ENCODE data around the gene WNT5B.

- TF ChIP-seq GATA1 (IDR thresholded peaks at IDR 0.05; ENCODE audit: low read depth, low read length) = no peak
- TF ChIP-seq POLR2A (IDR thresholded peaks at IDR 0.05; ENCODE audit: low read length) = no peak
Observed at GRCh38 chr12:1620092-1620491, 8.9 kb upstream of the WNT5B start.

All from erythroblast (primary cell).